ENCODE measurements around the gene TAF1A.

- TF ChIP-seq CTCF (conservative IDR thresholded peaks at IDR 0.05 in 1 of 2, IDR thresholded peaks at IDR 0.05 in 1 of 2; ENCODE audit: low read depth in 1 of 2, low read length in 2 of 2) (no peak), EZH2 (IDR thresholded peaks at IDR 0.05; ENCODE audit: low read length, missing control alignments) (no peak)
Observed at GRCh38 chr1:222627232-222627631, 37.5 kb upstream of the TAF1A start.
